PC-3 (cell line): ENCODE measurements around the gene HYKK.

ENCODE experiments used
- EZH2phosphoT487 ChIP-seq: fragments of 300-600 bp; sonication (generic); IDR thresholded peaks from 2 replicates; pipeline ENCODE4 v1.6.1; 2018; ENCODE audit warnings: mild to moderate bottlenecking, antibody characterized with exemption, low read length, borderline replicate concordance
- TF ChIP-seq, protein P1 (sequence below): fragments of 300-600 bp; sonication (generic); conservative IDR thresholded peaks from 2 replicates; pipeline ENCODE4 v1.5.1; 2017; ENCODE audit warnings: antibody characterized with exemption, low read depth, mild to moderate bottlenecking, low read length

DNA sequence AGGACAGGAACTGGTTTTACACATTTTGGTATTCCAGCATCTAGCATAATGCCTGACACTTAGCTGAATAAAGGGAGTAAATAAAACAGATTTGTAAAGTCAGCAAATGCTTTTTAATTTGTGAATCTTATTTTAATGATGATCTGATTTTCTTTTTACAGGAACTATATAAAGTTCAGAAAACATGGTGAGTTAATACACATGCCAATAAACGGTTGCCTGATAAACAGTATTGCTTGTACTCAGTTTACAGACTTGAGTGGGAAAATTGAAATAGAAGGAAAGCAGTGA is 34.3 kb downstream of the HYKK start:
- TF ChIP-seq, protein P1, sequence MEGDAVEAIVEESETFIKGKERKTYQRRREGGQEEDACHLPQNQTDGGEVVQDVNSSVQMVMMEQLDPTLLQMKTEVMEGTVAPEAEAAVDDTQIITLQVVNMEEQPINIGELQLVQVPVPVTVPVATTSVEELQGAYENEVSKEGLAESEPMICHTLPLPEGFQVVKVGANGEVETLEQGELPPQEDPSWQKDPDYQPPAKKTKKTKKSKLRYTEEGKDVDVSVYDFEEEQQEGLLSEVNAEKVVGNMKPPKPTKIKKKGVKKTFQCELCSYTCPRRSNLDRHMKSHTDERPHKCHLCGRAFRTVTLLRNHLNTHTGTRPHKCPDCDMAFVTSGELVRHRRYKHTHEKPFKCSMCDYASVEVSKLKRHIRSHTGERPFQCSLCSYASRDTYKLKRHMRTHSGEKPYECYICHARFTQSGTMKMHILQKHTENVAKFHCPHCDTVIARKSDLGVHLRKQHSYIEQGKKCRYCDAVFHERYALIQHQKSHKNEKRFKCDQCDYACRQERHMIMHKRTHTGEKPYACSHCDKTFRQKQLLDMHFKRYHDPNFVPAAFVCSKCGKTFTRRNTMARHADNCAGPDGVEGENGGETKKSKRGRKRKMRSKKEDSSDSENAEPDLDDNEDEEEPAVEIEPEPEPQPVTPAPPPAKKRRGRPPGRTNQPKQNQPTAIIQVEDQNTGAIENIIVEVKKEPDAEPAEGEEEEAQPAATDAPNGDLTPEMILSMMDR: no peak
- no peak for TF ChIP-seq EZH2phosphoT487
